Immature natural killer cell (primary cell): ENCODE measurements around the gene TXNDC8. TPM values are rescaled to one million over a fixed set of nuclear protein-coding genes. Genes with fewer than 3 reads are reported as not detected.

Experiments
- DNase-seq, 3 donors: peaks; one replicate each; pipeline ENCODE4 v3.0.0; 2022; ENCODE audit warnings: mixed read lengths in 1 of 3
- H3K27ac Mint-ChIP-seq, 6 donors: one replicate each; pipeline ENCODE4 v1.8.0; 2020; ENCODE audit warnings: mixed read lengths in 6 of 6, mild to moderate bottlenecking in 5 of 6, inconsistent platforms in 4 of 6, moderate library complexity in 3 of 6
- H3K27me3 Mint-ChIP-seq, 3 donors: one replicate each; pipeline ENCODE4 v1.8.0; 2020 to 2021; ENCODE audit warnings: low read depth in 3 of 3, mild to moderate bottlenecking in 3 of 3, mixed read lengths in 3 of 3, moderate library complexity in 3 of 3, inconsistent platforms in 1 of 3
- H3K36me3 Mint-ChIP-seq, 3 donors: one replicate each; pipeline ENCODE4 v1.8.0; 2020; ENCODE audit warnings: mixed read lengths in 3 of 3, inconsistent platforms in 2 of 3, mild to moderate bottlenecking in 2 of 3
- H3K4me1 Mint-ChIP-seq, 2 donors: one replicate each; pipeline ENCODE4 v1.8.0; 2020; ENCODE audit warnings: inconsistent platforms in 2 of 2, mild to moderate bottlenecking in 2 of 2, mixed read lengths in 2 of 2, moderate library complexity in 1 of 2
- H3K4me3 Mint-ChIP-seq, 5 donors: one replicate each; pipeline ENCODE4 v1.8.0; 2020; ENCODE audit warnings: mild to moderate bottlenecking in 5 of 5, mixed read lengths in 5 of 5, inconsistent platforms in 3 of 5, moderate library complexity in 3 of 5
- H3K9me3 Mint-ChIP-seq, 6 donors: one replicate each; pipeline ENCODE4 v1.8.0; 2020; ENCODE audit warnings: mild to moderate bottlenecking in 6 of 6, mixed read lengths in 6 of 6, inconsistent platforms in 4 of 6, moderate library complexity in 3 of 6
- polyA plus RNA-seq, 3 donors: library from polyadenylated mRNA; unstranded; fragments of 300-500 nt; fragmentation: Illumina TruSeq; gene quantifications; one replicate each; pipeline ENCODE4 v1.2.3, GENCODE V29; 2021

TXNDC8 gene
- polyA plus RNA-seq, 3 donors from 2014 or later: not detected

- Mint-ChIP-seq H3K9me3 (no peaks in the 10 kb centered on the region), H3K27me3 (peaks cover 0 to 3% (median 0%) of the 10 kb centered on the region in 3 donors), H3K4me1 (no peaks in the 10 kb centered on the region), H3K4me3 (no peak overlapping the region), H3K27ac (no peak overlapping the region), H3K36me3 (no peaks in the 10 kb centered on the region)
- no peak for DNase-seq
Measured at GRCh38 chr9:110340306-110340705, 2.6 kb upstream of the TXNDC8 start.

- Mint-ChIP-seq H3K4me1 (no peaks in the 10 kb centered on the region), H3K27ac (no peak overlapping the region), H3K36me3 (no peaks in the 10 kb centered on the region), H3K4me3 (no peak overlapping the region), H3K27me3 (peaks cover 0 to 3% (median 0%) of the 10 kb centered on the region in 3 donors), H3K9me3 (no peaks in the 10 kb centered on the region)
- no peak for DNase-seq
Measured at GRCh38 chr9:110338143-110338542, 480 bp upstream of the TXNDC8 start.

- no peak overlapping the region for H3K4me3 Mint-ChIP-seq
- no peaks in the 10 kb centered on the region for H3K9me3 Mint-ChIP-seq
- no peak overlapping the region for H3K27ac Mint-ChIP-seq
- no peaks in the 10 kb centered on the region for H3K36me3 Mint-ChIP-seq
- peaks cover 0 to 3% (median 0%) of the 10 kb centered on the region in 3 donors for H3K27me3 Mint-ChIP-seq
- H3K4me1 Mint-ChIP-seq: no peaks in the 10 kb centered on the region
- no peak for DNase-seq
Measured at GRCh38 chr9:110336363-110336762, 1.3 kb downstream of the TXNDC8 start.

GRCh38 chr9:110334871-110335270 lies 2.8 kb downstream of the TXNDC8 start:
- Mint-ChIP-seq H3K36me3 (no peaks in the 10 kb centered on the region), H3K4me3 (no peak overlapping the region)
- no peak for DNase-seq

GRCh38 chr9:110334183-110334582 lies 3.5 kb downstream of the TXNDC8 start:
- Mint-ChIP-seq H3K36me3 (no peaks in the 10 kb centered on the region), H3K4me1 (peaks cover 0 to 11% of the 10 kb centered on the region in 2 donors), H3K27ac (no peak overlapping the region), H3K9me3 (no peaks in the 10 kb centered on the region), H3K27me3 (peaks cover 0 to 3% (median 0%) of the 10 kb centered on the region in 3 donors), H3K4me3 (no peak overlapping the region)
- DNase-seq: no peak

More at GRCh38 chr9:110334871-110335270, 2.8 kb downstream of the TXNDC8 start:
- H3K9me3 Mint-ChIP-seq: no peaks in the 10 kb centered on the region
- peaks cover 0 to 7% of the 10 kb centered on the region in 2 donors for H3K4me1 Mint-ChIP-seq
- no peak overlapping the region for H3K27ac Mint-ChIP-seq
- H3K27me3 Mint-ChIP-seq: peaks cover 0 to 3% (median 0%) of the 10 kb centered on the region in 3 donors

GRCh38 chr9:110332766-110333165 lies 4.9 kb downstream of the TXNDC8 start:
- H3K36me3 Mint-ChIP-seq: no peaks in the 10 kb centered on the region
- no peaks in the 10 kb centered on the region for H3K9me3 Mint-ChIP-seq
- peaks cover 0 to 11% of the 10 kb centered on the region in 2 donors for H3K4me1 Mint-ChIP-seq
- no peaks in the 10 kb centered on the region for H3K27me3 Mint-ChIP-seq
- no peak overlapping the region for H3K4me3 Mint-ChIP-seq
- no peak for DNase-seq
- H3K27ac Mint-ChIP-seq: no peak overlapping the region

- H3K4me3 Mint-ChIP-seq: no peak overlapping the region
- DNase-seq: no peak
- H3K9me3 Mint-ChIP-seq: no peaks in the 10 kb centered on the region
- H3K27ac Mint-ChIP-seq: no peak overlapping the region
- H3K27me3 Mint-ChIP-seq: no peaks in the 10 kb centered on the region
- peaks cover 0 to 11% of the 10 kb centered on the region in 2 donors for H3K4me1 Mint-ChIP-seq
- no peaks in the 10 kb centered on the region for H3K36me3 Mint-ChIP-seq
Measured at GRCh38 chr9:110330484-110331105, 7.1 kb downstream of the TXNDC8 start.

GRCh38 chr9:110329639-110330230 lies 7.9 kb downstream of the TXNDC8 start:
- DNase-seq: no peak
- no peaks in the 10 kb centered on the region for H3K9me3 Mint-ChIP-seq
- no peak overlapping the region for H3K27ac Mint-ChIP-seq

GRCh38 chr9:110328763-110329162 lies 8.9 kb downstream of the TXNDC8 start:
- H3K36me3 Mint-ChIP-seq: no peaks in the 10 kb centered on the region
- no peak overlapping the region for H3K4me3 Mint-ChIP-seq
- peaks cover 0 to 11% of the 10 kb centered on the region in 2 donors for H3K4me1 Mint-ChIP-seq
- H3K27me3 Mint-ChIP-seq: peaks cover 0 to 1% (median 0%) of the 10 kb centered on the region in 3 donors
- no peak overlapping the region for H3K27ac Mint-ChIP-seq
- H3K9me3 Mint-ChIP-seq: peaks cover 0 to 3% (median 0%) of the 10 kb centered on the region in 6 donors
- no peak for DNase-seq

More at GRCh38 chr9:110329639-110330230, 7.9 kb downstream of the TXNDC8 start:
- no peaks in the 10 kb centered on the region for H3K36me3 Mint-ChIP-seq
- H3K27me3 Mint-ChIP-seq: no peaks in the 10 kb centered on the region
- H3K4me3 Mint-ChIP-seq: no peak overlapping the region
- H3K4me1 Mint-ChIP-seq: peaks cover 0 to 11% of the 10 kb centered on the region in 2 donors

GRCh38 chr9:110327716-110328115 lies 9.9 kb downstream of the TXNDC8 start:
- peaks cover 0 to 11% of the 10 kb centered on the region in 2 donors for H3K4me1 Mint-ChIP-seq
- no peak overlapping the region for H3K4me3 Mint-ChIP-seq
- peaks cover 0 to 2% (median 1%) of the 10 kb centered on the region in 3 donors for H3K27me3 Mint-ChIP-seq
- H3K9me3 Mint-ChIP-seq: peaks cover 0 to 3% (median 0%) of the 10 kb centered on the region in 6 donors
- H3K27ac Mint-ChIP-seq: no peak overlapping the region
- no peak for DNase-seq
- no peaks in the 10 kb centered on the region for H3K36me3 Mint-ChIP-seq

GRCh38 chr9:110323818-110324217 lies 13.8 kb downstream of the TXNDC8 start:
- Mint-ChIP-seq H3K4me1 (no peaks in the 10 kb centered on the region), H3K27me3 (peaks cover 0 to 3% (median 2%) of the 10 kb centered on the region in 3 donors), H3K36me3 (no peaks in the 10 kb centered on the region), H3K9me3 (peaks cover 0 to 3% (median 0%) of the 10 kb centered on the region in 6 donors), H3K4me3 (no peak overlapping the region), H3K27ac (no peak overlapping the region)
- DNase-seq: no peak

GRCh38 chr9:110320651-110321445 lies 16.8 kb downstream of the TXNDC8 start:
- H3K36me3 Mint-ChIP-seq: no peaks in the 10 kb centered on the region
- no peak for DNase-seq
- H3K9me3 Mint-ChIP-seq: peaks cover 0 to 3% (median 0%) of the 10 kb centered on the region in 6 donors
- no peak overlapping the region for H3K4me3 Mint-ChIP-seq
- no peak overlapping the region for H3K27ac Mint-ChIP-seq
- H3K27me3 Mint-ChIP-seq: peaks cover 0 to 3% (median 2%) of the 10 kb centered on the region in 3 donors
- H3K4me1 Mint-ChIP-seq: peaks cover 7 to 15% of the 10 kb centered on the region in 2 donors

GRCh38 chr9:110319781-110320492 lies 17.7 kb downstream of the TXNDC8 start:
- Mint-ChIP-seq H3K9me3 (peaks cover 0 to 3% (median 0%) of the 10 kb centered on the region in 6 donors), H3K4me1 (peaks cover 7 to 15% of the 10 kb centered on the region in 2 donors), H3K4me3 (no peak overlapping the region), H3K36me3 (no peaks in the 10 kb centered on the region), H3K27ac (no peak overlapping the region), H3K27me3 (peaks cover 0 to 3% (median 2%) of the 10 kb centered on the region in 3 donors)
- no peak for DNase-seq
